CD4-positive, alpha-beta T cell treated with Interleukin-15 for 1 hour (primary cell): ENCODE measurements around the gene TRIL.
A peak's percentile ranks its signal among the peaks of the same experiment; 100 is the strongest.

Source experiments
- DNase-seq: peaks from one replicate; pipeline ENCODE4 v3.0.0-alpha.2; 2020

The TRIL gene

DNA sequence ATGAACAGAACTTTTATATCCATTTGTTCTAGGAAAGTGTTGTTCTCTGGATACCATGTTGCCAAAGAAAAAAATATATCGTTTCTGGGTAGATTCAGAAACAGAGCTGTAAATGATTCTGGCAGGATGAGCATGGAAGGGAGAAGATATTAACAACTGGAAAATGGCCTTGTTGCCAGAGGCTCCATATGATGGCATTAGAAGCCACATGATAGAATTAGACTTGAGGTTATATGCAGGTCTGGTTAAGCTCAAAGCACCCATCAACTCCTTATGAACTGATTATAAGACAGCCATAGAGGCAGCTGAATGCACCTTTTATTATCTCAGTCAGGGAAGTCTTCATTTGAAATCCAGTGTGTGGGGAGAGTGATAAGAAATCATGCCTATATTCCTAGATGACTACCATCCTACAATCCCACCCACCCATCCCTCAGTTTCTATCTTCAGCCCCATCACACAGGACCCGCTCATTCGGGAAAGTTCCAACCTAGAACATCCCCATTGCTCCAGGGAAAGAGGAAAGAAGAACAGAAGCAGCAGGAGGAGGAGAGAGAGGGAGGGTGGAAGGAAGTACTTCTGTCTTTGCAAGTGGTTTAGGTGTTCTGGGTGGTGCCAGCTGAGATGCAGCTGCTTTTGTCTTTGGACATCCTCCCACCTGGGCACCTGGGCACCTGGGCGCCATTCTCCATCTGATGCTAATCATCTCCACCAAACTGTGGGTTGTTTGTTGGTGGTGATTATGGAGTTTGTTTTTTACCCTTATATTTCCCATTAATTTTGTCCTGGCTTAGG is 25.5 kb upstream of the TRIL start:
- no peak for DNase-seq

DNA sequence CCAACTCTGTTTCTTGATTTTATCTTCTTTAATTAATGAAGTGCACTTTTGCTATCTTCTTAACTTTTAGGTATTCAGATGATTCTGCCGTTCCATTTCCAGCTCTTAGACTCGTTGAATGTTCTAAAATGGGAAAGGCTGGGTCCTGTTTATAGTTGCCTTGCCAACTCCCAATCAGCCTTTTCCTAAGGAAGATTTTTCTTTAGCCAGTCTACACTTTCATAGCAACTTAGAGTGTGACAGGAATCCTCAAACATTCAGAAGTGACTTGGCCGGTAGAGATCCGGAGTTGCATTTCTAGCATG is 23.0 kb upstream of the TRIL start:
- DNase-seq, result no peak

DNA sequence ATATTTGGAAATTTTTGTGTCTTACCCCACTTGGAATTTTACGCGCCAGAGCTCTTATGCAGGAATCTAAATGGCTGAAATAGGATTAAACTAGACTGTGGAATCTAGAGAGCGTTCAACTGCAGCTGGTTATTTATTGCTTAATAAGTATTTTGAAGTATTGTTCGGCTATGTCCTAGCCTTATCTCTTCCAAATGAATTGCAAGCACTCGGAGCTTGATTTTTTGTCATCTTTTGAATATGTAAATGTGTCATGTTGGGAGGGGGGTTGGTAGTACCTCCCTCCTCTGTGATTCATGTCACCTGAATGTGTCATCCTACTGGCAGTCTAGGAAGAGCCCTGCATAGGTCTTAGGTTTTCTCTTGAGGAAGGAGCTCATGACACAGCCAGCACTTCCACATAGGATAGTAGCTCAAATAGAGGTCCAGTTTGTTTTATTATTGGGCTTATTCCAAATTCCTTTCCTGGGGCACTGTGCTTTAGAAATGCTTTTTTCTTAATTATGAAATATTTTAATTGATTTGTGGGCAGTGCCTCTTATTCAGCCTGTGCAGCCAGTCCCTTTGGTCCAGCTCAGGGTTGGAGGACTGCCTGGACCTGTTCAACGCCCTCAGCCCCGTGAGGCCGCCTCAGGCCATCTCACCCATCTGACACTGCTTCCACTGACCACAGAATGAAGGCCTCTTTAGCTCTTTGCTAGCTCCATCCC is 22.5 kb upstream of the TRIL start:
- DNase-seq, result no peak

DNA sequence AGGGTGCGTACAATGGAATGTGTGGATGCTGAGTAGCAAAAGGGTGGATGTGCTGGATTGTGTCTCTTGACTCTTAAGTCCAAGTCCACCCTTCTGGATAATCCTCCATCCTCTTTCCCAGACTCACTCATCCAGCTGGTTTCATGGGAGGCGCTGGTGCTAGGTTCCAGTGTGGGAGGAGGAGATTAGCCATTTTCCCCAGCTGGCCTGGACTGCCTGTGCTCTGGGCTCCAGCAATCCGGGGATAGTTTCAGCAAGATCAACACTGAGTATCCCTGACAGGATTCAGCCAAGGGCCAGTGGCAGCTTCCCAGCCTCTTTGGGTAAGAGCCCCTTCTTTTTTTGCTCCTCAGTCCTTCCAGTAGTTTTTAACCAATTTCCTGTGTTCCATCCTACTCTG is 21.6 kb upstream of the TRIL start:
- DNase-seq, result no peak

DNA sequence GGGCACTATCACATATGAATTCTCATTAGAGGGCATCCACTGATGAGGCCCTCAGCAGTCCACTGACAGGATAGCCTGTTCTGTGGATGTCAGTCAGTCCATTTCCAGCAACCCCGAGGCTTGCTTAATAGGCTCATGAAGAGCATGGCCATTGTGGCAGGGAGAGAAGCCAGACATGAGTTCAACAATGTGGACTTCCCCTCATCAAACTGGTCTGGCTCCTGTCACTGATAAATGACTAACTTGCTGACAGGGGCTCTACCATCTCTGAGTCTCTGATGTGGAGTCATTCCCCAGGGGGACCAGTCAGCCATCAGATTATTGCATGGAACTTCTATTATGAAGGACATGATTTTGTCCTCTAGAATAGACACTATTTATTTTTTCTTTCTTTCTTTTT is 19.8 kb upstream of the TRIL start:
- DNase-seq, result no peak

DNA sequence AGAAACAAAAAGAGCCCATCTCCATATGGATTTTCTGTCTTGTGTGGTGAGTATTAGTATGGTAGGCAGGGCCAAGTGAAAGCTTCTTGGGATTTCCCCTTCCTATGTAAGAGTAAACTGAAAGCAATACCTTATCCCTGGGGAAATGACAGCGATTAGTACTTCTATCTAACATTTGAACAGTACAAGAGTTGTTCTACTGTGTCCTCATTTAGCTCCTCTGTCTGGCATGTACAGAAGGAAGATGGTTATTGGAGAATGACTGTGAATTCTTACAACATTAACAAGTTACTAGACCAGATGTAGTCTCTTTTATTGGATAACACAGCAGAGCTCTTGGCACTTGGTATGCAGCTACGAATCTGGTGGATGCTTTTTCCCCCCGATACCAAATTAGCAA is 17.9 kb upstream of the TRIL start:
- DNase-seq, result no peak

DNA sequence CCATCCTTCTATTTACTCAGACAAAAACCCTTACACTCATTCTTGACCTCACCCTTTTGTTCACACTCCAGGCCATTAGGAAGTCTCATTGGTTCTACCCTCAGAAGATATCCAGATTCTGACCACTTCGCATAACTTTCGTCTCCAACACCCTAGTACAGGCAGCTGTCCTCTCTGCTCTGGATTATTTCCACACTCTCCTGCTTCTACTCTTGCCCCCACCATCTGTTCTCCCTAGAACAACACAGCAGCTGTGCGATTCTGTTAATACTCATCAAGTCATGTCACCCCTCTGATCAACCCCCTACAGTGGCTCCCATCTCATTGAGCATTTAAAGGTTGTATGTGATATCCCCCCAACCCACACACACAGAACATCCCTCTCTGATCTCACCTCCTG is 15.5 kb upstream of the TRIL start:
- DNase-seq, result no peak

DNA sequence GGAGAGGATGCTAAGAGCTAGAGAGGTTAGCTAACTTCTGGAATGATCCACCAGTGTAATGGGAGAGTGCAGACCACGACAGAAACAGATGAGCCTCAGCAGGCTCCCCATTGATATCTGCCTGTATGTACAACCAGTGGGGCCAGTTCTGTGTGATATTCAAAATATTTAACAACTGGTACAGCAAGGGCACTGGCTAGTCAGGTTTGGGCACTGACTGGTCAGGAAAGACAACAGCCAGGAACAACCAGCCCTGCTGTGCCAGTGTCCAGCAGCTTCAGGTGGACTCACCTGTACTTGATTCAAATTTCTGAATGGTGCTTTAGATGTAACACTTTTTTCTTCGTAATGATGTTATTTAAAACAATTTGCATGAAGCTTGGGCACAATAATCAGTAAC is 5.9 kb upstream of the TRIL start:
- DNase-seq, result no peak

DNA sequence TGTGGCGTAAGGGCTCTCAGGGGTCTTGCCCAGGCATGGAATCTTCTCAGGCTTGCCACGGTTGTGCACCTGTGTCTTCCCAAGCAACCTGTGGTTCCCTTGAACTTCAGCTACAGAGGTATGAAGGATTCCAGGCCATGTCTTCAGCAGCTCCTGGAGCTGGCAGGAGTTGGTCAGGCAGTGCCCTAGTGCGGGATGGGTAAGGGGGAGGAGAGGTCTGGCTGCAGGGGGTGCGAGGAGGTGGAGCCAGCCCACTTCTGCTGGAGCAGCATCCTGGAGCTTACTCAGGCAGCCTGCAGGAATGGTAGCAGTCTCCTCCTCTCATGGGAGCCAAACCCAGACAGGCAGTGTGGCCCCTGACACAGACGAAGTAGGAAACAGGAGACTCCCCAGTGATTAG is 3.8 kb upstream of the TRIL start:
- no peak for DNase-seq

DNA sequence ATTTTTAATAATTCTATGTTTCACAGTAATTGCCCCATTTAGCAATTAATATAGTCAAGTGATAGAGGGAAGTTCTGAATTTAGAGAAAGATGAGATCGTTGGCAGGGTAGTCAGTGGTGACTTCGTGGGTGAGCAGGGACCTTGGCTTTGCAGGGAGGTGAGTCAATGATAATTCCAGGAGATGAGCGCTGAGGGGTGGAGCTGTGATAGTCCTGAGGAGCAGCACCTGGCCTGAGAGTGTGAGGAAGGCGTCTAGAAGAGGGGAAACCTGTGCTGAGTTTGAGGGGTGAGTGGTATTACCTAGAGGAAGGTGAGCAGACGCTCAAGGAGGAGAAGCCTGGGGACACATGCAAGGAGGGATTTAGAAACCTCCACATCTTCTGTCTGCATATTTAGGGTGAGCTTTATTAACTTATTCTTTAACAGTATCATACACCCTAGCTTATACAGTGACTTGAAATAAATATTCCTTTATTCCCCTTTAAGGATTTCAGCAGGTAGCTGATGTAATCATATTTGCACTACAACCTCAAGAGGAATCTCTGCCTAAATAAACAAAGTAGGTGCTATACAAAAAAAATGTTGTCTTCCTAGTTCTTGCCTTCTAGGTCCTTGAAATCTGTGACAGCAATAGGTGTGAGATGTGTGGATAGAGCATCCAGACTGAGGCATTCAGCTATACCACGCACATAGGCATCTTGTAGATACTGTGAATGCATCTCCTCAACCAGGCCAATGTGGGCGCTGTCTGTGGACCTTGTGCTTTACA is 2.1 kb upstream of the TRIL start:
- DNase-seq, result no peak

DNA sequence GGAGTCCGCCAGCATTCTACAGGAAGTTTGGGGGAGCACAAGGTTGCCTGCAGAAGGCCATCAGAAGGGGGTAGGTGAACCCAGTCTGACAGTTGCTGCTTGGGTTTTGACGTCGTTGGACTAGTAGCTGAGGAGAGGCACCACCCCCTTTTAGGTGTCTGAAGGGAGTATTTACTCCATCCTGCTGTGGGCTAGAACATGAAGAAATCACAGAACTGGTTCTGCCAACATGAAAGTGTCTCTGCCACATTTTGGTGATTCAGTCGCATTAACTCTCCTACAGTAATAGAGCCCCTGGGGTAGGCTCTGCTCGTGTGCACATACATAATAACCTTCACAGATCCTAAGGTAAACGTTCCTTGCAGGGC is 834 bp upstream of the TRIL start:
- DNase-seq, result no peak

DNA sequence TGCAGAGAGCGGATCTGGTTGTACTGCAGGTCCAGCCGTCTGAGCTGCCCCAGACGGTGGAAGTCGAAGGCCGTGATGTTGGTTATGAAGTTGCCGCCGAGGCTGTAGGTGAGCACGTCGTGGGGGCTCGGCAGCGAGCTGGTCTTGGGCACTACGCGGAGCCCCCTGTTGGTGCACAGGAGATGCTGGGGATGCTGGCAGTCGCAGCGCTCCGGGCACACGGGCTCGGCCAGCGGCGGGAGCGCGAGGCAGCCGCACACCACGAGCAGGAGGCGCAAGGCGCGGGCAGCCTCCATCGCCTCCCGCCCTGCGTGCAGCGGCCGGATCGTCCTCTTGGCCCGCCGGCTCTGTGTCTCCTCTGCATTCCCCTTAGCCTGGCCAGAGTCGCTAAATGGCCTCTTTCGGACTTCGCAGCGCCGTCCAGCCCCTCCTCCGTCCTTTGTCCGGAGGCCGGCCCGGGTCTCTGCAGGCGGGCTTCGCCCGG is 337 bp downstream of the TRIL start:
- no peak for DNase-seq

DNA sequence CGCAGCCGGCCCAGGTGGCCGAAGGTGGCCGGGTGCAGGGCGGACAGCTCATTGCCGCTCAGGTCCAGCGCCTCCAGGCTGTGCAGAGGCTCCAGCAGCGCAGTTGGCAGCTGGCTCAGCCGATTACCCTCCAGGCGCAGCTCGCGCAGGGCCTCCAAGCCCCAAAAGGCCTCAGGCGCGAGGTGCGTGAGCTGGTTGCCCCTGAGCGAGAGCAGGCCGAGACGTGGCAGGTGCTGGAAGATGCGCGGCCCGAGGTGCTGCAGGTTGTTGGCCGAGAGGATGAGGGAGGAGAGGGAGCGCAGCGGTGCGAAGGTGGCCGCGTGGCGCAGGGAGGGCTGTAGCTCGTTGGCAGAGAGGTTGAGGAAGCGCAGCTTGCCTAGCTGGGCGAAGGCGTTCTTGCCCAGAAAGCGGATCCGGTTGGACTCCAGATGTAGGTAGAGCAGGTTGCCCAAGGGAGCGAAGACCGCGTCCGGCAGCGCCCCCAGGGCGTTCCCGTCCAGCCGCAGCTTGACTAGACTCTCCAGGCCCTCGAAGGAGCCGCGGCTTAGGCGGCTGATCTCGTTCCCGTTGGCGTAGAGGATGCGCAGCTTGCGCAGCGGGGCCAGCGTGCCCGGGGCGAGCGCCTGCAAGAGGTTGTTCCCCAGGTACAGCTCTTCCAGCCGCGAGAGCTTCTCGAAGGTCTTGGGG is 923 bp downstream of the TRIL start:
- peak; percentile 18 for DNase-seq

DNA sequence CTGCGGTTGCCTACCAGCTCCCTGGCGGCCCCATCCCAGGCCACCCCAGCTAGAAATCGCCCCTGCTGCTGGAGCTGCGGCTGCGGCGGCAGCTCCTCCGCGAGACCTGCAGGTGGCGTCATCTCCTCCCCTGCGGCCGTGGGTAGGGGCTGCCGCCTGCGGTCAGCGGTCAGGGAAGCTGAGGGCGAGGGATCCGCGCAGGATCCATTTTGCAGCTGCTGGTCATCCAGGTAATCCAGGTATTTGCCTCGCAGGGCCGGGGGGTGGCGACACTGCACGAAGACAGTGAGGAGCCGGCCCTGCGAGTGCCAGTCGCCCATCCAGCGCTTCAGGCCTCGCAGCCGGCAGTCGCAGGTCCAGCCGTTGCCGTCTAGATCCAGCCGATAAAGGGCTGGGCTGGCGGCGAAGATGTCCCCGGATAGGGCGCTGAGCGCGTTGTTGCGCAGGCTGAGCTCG is 1.5 kb downstream of the TRIL start:
- no peak for DNase-seq

DNA sequence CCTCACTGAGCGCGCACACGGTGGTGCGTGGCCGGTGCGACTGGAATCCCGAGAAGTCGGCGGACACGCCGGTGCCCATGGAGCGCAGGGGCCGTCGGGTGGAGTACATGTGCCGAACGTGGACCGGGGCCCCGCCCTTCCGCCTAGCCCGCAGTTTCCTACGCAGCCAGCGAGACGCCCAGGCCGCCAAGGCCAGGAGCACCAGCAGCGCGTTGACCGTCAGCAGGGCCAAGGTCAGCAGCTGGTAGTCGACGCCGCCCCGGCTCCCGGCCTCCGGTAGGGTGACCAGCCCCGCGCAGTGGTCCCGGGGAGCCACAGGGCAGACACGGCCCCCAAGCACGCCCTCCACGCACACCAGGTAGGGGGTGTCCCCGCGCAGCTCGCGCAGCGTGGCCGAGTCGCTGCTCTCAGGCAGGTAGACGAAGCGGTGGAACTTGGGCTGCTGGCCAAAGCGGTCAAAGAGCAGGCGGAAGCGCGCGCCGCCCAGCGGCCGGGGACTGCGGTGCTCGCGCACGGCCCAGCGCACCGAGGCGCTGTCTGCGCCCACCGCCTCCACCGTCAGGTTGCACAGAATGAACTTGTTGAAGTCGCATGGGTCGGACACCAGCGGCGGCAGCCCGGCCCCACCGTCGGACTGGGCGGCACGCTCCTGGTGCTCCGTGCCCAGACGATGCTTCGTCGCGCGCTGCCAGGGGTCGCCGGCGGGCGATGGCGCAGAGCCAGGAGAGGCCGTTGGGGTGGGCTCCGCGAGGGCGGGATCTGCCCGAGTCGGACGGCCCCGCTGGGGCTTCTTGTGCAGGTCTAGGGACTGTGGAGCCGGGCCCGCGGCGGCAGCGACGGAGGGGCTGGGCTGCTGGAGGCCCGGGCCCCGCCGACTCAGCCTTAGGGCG is 2.2 kb downstream of the TRIL start:
- DNase-seq, result peak; percentile 29

DNA sequence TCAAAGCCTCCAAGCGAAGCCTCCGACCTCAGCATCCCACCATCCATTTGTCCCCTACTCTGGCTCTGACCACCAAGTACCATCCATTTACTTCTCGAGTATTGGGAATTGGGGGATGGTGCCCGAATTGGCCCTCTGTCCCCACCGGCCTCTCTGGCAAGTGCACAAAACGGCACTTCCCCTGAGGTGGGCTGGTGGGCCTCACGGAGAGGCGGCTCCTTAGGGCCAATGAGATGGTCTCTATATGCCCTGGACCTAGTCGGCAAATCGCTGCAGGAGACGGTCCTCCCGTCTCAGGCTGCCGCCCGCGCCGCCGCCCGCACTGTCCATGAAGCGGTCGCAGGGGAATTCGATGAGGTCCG is 2.8 kb downstream of the TRIL start:
- no peak for DNase-seq

DNA sequence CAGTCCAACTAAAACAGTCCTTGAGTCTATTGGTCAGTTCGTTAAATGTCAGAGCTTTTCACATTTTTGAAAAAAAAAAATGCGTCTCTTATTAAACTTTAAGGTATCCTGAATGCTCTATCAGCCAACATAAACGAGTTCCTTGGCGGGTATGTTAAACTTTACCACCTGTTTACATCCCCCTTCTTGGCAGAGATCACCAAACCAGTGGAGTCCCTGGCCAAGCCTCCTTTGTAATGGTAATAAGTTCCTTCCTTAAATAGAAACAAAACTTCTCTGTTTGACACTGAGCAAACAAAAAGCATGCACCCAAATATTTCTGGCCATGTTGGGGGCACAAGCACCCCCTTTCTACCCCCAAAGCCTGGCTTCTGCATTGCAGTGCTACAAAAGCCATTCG is 3.2 kb downstream of the TRIL start:
- no peak for DNase-seq

DNA sequence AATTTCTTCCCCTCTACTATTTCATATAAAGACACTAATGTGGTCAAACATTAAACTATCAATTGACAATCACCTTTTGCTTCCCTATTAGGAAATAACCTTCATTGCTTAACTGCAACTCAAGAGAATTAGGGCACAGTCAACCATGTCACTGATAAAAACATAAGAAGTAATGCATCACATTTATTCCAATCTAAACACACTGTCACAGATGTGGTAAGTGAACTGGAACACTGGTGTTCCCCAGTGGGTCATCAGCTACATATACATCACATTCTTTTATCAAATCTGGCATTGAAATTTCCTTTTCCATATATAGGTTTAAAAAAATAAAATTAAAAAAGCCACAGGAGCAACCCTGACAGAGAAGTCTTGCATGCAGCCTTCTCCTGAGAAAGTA is 3.7 kb downstream of the TRIL start:
- DNase-seq, result no peak

DNA sequence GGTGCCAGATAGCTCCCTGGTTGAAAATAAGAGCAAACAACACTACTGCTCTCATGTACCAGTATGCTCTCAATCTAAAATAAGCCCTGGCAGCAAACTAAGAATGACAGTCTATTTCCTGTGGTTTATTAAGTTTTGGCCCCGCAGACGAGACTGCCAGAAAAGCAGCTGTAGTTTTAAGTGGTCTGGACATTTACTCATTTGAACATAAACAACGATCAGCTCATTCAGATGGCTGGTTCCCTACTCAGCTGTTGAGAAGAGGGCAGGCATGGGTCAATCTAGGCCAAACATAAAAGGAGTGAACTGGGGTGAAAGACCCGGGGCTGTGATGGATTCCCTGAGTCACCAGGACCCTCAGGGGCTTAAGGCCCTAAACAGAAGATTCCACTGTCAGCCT is 4.5 kb downstream of the TRIL start:
- no peak for DNase-seq

DNA sequence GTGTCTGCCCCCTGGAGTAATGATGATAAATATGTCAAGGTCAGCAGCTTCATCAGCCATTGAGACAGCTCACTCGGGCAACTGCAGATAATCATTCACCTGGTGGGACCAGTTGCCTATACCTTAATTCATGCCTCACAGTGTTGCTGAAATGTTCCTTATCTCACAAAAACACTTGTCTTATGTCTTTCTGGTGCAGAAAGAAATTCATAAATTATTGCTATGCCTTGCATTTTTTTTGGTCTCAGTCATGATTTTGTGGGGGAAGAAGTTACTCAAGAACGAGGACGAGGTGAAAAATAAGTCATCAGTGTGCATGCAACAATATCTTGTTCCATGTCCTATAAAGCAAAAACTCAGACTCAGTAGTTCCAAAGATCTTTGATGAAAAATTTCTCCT is 16.0 kb downstream of the TRIL start:
- no peak for DNase-seq

DNA sequence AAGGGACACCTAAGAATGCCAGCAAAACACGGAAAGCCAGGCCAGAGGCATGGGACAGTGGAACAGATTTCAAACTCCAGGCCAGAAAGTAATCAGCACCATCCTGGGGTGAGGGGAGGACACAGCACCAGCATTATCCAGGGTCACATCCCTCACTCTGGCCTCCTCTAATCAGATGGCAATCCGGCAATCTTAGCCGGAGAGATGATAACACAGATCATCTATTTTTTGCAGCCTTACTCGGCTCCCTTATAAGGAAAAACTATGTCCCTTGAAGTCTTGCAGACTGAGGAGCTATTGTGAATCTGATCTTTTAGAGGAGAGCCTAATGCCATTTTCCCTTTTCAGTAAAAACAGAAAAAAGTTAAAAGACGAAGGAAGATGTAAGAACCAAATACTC is 16.5 kb downstream of the TRIL start:
- no peak for DNase-seq

DNA sequence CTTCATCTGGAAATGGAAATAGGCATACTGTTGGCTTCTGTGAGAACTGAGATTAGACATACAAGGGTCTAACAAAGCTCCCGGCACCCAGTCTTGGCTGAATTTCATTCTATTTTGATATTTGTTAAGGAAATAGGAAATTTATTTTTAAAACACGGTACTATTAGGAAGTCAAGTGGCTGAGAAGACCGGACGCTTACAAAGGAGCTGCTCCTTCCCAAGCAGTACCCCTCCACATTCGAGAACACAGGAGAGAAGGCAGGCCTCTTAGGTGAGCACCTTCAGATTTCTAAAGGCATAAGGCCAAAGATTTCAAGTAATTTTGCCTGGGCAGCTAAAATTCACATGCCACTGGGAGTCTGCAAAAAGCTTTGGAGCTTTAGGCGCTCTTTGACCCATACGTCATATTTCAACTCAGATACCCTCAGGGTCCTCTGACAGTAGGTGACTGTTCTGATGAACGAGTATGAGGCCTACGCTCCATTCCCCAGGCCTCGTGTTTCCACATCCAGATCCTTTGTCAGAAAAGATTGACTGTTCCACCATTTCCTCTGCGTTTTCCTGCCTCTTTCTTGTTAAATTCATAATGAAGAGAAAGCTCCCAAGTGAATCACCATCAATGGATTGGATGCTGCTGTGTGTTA is 17.3 kb downstream of the TRIL start:
- no peak for DNase-seq
